A673 (cell line): ENCODE data around the gene MOB2. TPM values are rescaled to one million over a fixed set of nuclear protein-coding genes. Genes with fewer than 3 reads are reported as not detected.
"Not testable (repeated sequence)": the region's sequence is repeated elsewhere in the genome, so short reads cannot be mapped to it uniquely, and the experiment has no call there.

Experiments
- BruUV-seq: library from RNA; stranded (reverse); fragments of 400-500 nt; replicated peaks from 2 replicates; lab custom pipeline; 2021; lab: Mats Ljungman, UMichigan
- CTCF ChIA-PET: fragments of 300-600 bp; sonication (Branson Sonifier 250); formaldehyde crosslinking; loops from one replicate; lab custom pipeline; 2022; ENCODE audit warnings: antibody characterized with exemption; lab: Charles Lee
- POLR2A ChIA-PET: fragments of 300-600 bp; sonication (Branson Sonifier 250); formaldehyde crosslinking; loops from one replicate; lab custom pipeline; 2022; ENCODE audit warnings: antibody characterized with exemption; ENCODE audit not compliant: low non-redundant PET; lab: Charles Lee
- DNase-seq: peaks from one replicate; pipeline ENCODE4 v3.0.0-alpha.2; 2015; ENCODE audit warnings: low spot score
- H3K27ac ChIP-seq: fragments of 200-600 bp; sonication (generic); 2 replicates; pipeline ENCODE4 v1.5.1; 2016; ENCODE audit warnings: mixed run types, low read depth, mild to moderate bottlenecking, mixed read lengths, antibody characterized with exemption, low read length; ENCODE audit not compliant: poor library complexity, severe bottlenecking
- H3K27me3 ChIP-seq: fragments of 200-600 bp; sonication (generic); replicated peaks from 2 replicates; pipeline ENCODE4 v1.6.1; 2017; ENCODE audit warnings: mixed run types, low read depth, mild to moderate bottlenecking, mixed read lengths, antibody characterized with exemption, low read length; ENCODE audit not compliant: insufficient read depth, poor library complexity
- H3K36me3 ChIP-seq: fragments of 200-600 bp; sonication (generic); 2 replicates; pipeline ENCODE4 v1.6.1; 2016; ENCODE audit warnings: mixed run types, mild to moderate bottlenecking, mixed read lengths, antibody characterized with exemption, low read length; ENCODE audit not compliant: insufficient read depth, poor library complexity, severe bottlenecking
- H3K4me1 ChIP-seq: fragments of 200-600 bp; sonication (generic); 2 replicates; pipeline ENCODE4 v1.6.1; 2017; ENCODE audit warnings: mixed run types, mild to moderate bottlenecking, mixed read lengths, antibody characterized with exemption, low read length; ENCODE audit not compliant: insufficient read depth, poor library complexity, severe bottlenecking
- H3K4me3 ChIP-seq: fragments of 200-600 bp; sonication (generic); 2 replicates; pipeline ENCODE4 v1.5.1; 2016; ENCODE audit warnings: low read depth, mixed run types, mild to moderate bottlenecking, mixed read lengths, low read length; ENCODE audit not compliant: poor library complexity, severe bottlenecking
- H3K9me3 ChIP-seq: fragments of 200-600 bp; sonication (generic); 2 replicates; pipeline ENCODE4 v1.6.1; 2016; ENCODE audit warnings: mixed run types, low read depth, mild to moderate bottlenecking, mixed read lengths, antibody characterized with exemption, low read length; ENCODE audit not compliant: poor library complexity, severe bottlenecking
- EZH2 ChIP-seq: fragments of 200-600 bp; sonication (generic); IDR thresholded peaks from 2 replicates; pipeline ENCODE4 v1.6.1; 2017; ENCODE audit warnings: borderline replicate concordance, low read depth, mild to moderate bottlenecking, mixed read lengths, antibody characterized with exemption, low read length; ENCODE audit not compliant: poor library complexity, severe bottlenecking
- intact Hi-C: fragments of 100-400 bp; cut with micrococcal nuclease; formaldehyde crosslinking; loops from one replicate; pipeline ENCODE4 v1.10.0; 2022; ENCODE audit not compliant: unreplicated experiment
- total RNA-seq: library from RNA; stranded (reverse); gene quantifications from 2 replicates; pipeline ENCODE4 v1.2.3, GENCODE V29; 2021
- TF ChIP-seq, protein P1 (sequence below): fragments of 300-800, 200-600 bp; sonication (generic); conservative IDR thresholded peaks from 2 replicates; pipeline ENCODE4 v1.5.1; 2017; ENCODE audit warnings: low read depth, mild to moderate bottlenecking, antibody characterized with exemption, low read length, moderate library complexity, mixed read lengths

Gene MOB2
- total RNA-seq, 1 experiment from 2014 or later = 14.7 TPM

- BruUV-seq = no TSS peak
- no peaks in the 10 kb centered on the region for H3K36me3 ChIP-seq
- DNase-seq = no peak
- CTCF ChIA-PET = no interaction called here
- peaks cover 15% of the 10 kb centered on the region for H3K4me1 ChIP-seq
- no peak for TF ChIP-seq EZH2
- TF ChIP-seq, protein P1, sequence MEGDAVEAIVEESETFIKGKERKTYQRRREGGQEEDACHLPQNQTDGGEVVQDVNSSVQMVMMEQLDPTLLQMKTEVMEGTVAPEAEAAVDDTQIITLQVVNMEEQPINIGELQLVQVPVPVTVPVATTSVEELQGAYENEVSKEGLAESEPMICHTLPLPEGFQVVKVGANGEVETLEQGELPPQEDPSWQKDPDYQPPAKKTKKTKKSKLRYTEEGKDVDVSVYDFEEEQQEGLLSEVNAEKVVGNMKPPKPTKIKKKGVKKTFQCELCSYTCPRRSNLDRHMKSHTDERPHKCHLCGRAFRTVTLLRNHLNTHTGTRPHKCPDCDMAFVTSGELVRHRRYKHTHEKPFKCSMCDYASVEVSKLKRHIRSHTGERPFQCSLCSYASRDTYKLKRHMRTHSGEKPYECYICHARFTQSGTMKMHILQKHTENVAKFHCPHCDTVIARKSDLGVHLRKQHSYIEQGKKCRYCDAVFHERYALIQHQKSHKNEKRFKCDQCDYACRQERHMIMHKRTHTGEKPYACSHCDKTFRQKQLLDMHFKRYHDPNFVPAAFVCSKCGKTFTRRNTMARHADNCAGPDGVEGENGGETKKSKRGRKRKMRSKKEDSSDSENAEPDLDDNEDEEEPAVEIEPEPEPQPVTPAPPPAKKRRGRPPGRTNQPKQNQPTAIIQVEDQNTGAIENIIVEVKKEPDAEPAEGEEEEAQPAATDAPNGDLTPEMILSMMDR = no peak
- no peak overlapping the region for H3K4me3 ChIP-seq
- H3K27me3 ChIP-seq = no peaks in the 10 kb centered on the region
- intact Hi-C loops = no loop called here
- POLR2A ChIA-PET = no interaction called here
- H3K27ac ChIP-seq = no peak overlapping the region
- H3K9me3 ChIP-seq = no peaks in the 10 kb centered on the region
These were observed 25.4 kb upstream of the MOB2 start for GRCh38 chr11:1511937-1512496.

GRCh38 chr11:1510928-1511327 is 24.3 kb upstream of the MOB2 start:
- Histone ChIP-seq H3K27me3 (no peaks in the 10 kb centered on the region), H3K4me1 (peaks cover 15% of the 10 kb centered on the region), H3K4me3 (no peak overlapping the region), H3K9me3 (no peaks in the 10 kb centered on the region), H3K36me3 (no peaks in the 10 kb centered on the region), H3K27ac (no peak overlapping the region)
- intact Hi-C loops = no loop called here
- BruUV-seq = no TSS peak
- TF ChIP-seq EZH2 = no peak
- TF ChIP-seq, protein P1 = no peak
- DNase-seq = no peak
- ChIA-PET CTCF (no interaction called here), POLR2A (no interaction called here)

DNA sequence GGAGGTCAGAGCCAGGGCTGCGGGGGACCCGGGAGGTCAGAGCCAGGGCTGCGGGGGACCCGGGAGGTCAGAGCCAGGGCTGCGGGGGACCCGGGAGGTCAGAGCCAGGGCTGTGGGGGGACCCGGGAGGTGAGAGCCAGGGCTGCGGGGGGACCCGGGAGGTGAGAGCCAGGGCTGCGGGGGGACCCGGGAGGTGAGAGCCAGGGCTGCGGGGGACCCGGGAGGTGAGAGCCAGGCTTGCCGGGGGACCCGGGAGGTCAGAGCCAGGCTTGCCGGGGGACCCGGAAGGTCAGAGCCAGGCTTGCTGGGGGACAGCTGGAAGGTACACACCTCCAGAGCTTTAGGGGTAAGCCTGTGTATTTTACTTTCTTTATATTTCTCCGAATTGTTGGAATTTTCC is 23.8 kb upstream of the MOB2 start:
- intact Hi-C loops, H3K36me3 ChIP-seq, CTCF ChIA-PET, POLR2A ChIA-PET, DNase-seq, H3K4me3 ChIP-seq, H3K9me3 ChIP-seq, H3K27me3 ChIP-seq, H3K27ac ChIP-seq, BruUV-seq: not testable (repeated sequence)
- peaks cover 15% of the 10 kb centered on the region for H3K4me1 ChIP-seq

- Histone ChIP-seq H3K36me3 (no peaks in the 10 kb centered on the region), H3K4me3 (no peak overlapping the region), H3K4me1 (peaks cover 15% of the 10 kb centered on the region), H3K9me3 (no peaks in the 10 kb centered on the region), H3K27ac (no peak overlapping the region), H3K27me3 (no peaks in the 10 kb centered on the region)
- TF ChIP-seq, protein P1 = no peak
- TF ChIP-seq EZH2 = no peak
- no peak for DNase-seq
- POLR2A ChIA-PET = no interaction called here
- intact Hi-C loops = no loop called here
- BruUV-seq = no TSS peak
- CTCF ChIA-PET = no interaction called here
These were observed 23.2 kb upstream of the MOB2 start for GRCh38 chr11:1509626-1510255.
